Osteocyte (in vitro differentiated cells): Measurements from ENCODE around the gene PAN3. TPM values are rescaled to one million over a fixed set of nuclear protein-coding genes. Genes with fewer than 3 reads are reported as not detected.
A peak's percentile ranks its signal among the peaks of the same experiment; 100 is the strongest.

ENCODE experiments used
- DNase-seq: peaks from one replicate; pipeline ENCODE4 v3.0.0; 2021; ENCODE audit warnings: mixed read lengths; ENCODE audit not compliant: unreplicated experiment; ENCODE audit errors: extremely low spot score
- H3K27ac Mint-ChIP-seq: one replicate; pipeline ENCODE4 v1.8.0; 2021; ENCODE audit warnings: mild to moderate bottlenecking, mixed read lengths; ENCODE audit not compliant: unreplicated experiment
- H3K27me3 Mint-ChIP-seq: one replicate; pipeline ENCODE4 v1.8.0; 2021; ENCODE audit warnings: mixed read lengths; ENCODE audit not compliant: unreplicated experiment
- H3K36me3 Mint-ChIP-seq: one replicate; pipeline ENCODE4 v1.8.0; 2021; ENCODE audit warnings: mixed read lengths; ENCODE audit not compliant: unreplicated experiment
- H3K4me1 Mint-ChIP-seq: one replicate; pipeline ENCODE4 v1.8.0; 2021; ENCODE audit warnings: mixed read lengths; ENCODE audit not compliant: unreplicated experiment
- H3K4me3 Mint-ChIP-seq: one replicate; pipeline ENCODE4 v1.8.0; 2021; ENCODE audit warnings: mild to moderate bottlenecking, moderate library complexity, mixed read lengths; ENCODE audit not compliant: unreplicated experiment
- H3K9me3 Mint-ChIP-seq: one replicate; pipeline ENCODE4 v1.8.0; 2021; ENCODE audit warnings: mixed read lengths; ENCODE audit not compliant: unreplicated experiment
- total RNA-seq: library from RNA; stranded (reverse); gene quantifications from 2 replicates; pipeline ENCODE4 v1.2.1, GENCODE V29; 2021
- TF ChIP-seq, protein P1 (sequence below): fragments of 200-600 bp; sonication (generic); IDR thresholded peaks from 2 replicates; pipeline ENCODE4 v1.5.0; 2021; ENCODE audit warnings: antibody characterized with exemption, mild to moderate bottlenecking, moderate library complexity

The PAN3 gene
- total RNA-seq, 1 donor from 2014 or later: 32.7 TPM

DNA sequence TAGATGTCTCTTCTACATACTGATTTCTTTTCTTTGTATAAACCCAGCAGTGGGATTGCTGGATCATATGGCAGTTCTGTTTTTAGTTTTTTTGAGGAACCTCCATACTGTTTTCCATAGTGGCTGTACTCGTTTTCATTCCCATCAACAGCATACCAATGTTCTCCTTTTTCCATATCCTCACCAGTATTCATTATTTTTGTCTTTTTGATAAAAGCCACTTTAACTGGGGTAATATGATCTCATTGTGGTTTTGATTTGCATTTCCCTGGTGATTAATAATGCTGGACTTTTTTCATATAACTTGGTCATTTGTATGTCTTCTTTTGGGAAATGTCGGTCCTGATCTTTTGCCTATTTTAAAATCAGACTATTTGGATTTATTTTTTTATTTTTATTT, 108.5 kb downstream of the PAN3 start:
- DNase-seq: no peak

DNA sequence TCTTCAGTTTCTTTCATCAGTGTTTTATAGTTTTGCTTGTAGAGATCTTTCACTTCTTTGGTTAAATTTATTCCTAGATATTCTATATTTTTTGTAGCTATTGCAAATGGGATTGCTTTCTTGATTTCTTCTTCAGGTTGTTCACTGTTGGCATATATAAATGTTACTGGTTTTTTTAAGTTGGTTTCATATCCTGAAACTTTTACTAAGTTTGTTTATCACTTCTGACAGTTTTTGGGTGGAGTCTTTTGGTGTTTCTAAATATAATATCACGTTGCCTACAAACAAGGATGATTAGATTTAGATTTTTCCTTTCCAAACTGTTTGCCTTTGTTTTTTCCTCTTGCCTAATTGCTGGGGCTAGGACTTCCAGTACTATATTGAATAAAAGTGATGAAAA, 109.7 kb downstream of the PAN3 start:
- Mint-ChIP-seq H3K4me3 (no peak overlapping the region), H3K27ac (no peak overlapping the region)

More for the DNA sequence above, 108.5 kb downstream of the PAN3 start:
- H3K27me3 Mint-ChIP-seq: no peaks in the 10 kb centered on the region
- H3K4me3 Mint-ChIP-seq: no peak overlapping the region
- H3K36me3 Mint-ChIP-seq: peaks cover 53% of the 10 kb centered on the region
- H3K27ac Mint-ChIP-seq: no peak overlapping the region
- TF ChIP-seq, protein P1, sequence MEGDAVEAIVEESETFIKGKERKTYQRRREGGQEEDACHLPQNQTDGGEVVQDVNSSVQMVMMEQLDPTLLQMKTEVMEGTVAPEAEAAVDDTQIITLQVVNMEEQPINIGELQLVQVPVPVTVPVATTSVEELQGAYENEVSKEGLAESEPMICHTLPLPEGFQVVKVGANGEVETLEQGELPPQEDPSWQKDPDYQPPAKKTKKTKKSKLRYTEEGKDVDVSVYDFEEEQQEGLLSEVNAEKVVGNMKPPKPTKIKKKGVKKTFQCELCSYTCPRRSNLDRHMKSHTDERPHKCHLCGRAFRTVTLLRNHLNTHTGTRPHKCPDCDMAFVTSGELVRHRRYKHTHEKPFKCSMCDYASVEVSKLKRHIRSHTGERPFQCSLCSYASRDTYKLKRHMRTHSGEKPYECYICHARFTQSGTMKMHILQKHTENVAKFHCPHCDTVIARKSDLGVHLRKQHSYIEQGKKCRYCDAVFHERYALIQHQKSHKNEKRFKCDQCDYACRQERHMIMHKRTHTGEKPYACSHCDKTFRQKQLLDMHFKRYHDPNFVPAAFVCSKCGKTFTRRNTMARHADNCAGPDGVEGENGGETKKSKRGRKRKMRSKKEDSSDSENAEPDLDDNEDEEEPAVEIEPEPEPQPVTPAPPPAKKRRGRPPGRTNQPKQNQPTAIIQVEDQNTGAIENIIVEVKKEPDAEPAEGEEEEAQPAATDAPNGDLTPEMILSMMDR: no peak
- H3K4me1 Mint-ChIP-seq: no peaks in the 10 kb centered on the region
- H3K9me3 Mint-ChIP-seq: peaks cover 13% of the 10 kb centered on the region

DNA sequence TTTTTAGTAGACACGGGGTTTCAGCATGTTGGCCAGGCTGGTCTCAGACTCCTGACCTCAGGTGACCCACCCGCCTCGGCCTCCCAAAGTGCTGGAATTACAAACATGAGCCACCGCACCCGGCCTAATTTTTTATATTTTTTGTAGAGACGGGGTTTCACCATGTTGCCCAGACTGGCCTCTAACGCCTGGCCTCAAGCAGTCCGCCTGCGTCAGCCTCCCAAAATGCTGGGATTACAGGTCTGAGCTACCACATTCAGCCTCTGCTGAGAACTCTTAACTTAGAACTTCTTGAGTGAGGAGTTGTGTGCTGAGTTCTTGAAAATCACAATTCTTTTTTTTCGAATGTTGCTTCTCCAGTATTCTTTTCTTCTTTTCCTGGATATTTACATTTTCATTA, 112.2 kb downstream of the PAN3 start:
- H3K27me3 Mint-ChIP-seq: no peaks in the 10 kb centered on the region
- no peaks in the 10 kb centered on the region for H3K4me1 Mint-ChIP-seq
- TF ChIP-seq, protein P1: no peak
- no peak overlapping the region for H3K4me3 Mint-ChIP-seq
- no peak overlapping the region for H3K27ac Mint-ChIP-seq
- peaks cover 37% of the 10 kb centered on the region for H3K36me3 Mint-ChIP-seq
- H3K9me3 Mint-ChIP-seq: peaks cover 13% of the 10 kb centered on the region
- DNase-seq: no peak

More for the DNA sequence above, 109.7 kb downstream of the PAN3 start:
- DNase-seq: no peak
- Mint-ChIP-seq H3K4me1 (no peaks in the 10 kb centered on the region), H3K9me3 (peaks cover 13% of the 10 kb centered on the region), H3K36me3 (peaks cover 44% of the 10 kb centered on the region), H3K27me3 (no peaks in the 10 kb centered on the region)
- TF ChIP-seq, protein P1: no peak

DNA sequence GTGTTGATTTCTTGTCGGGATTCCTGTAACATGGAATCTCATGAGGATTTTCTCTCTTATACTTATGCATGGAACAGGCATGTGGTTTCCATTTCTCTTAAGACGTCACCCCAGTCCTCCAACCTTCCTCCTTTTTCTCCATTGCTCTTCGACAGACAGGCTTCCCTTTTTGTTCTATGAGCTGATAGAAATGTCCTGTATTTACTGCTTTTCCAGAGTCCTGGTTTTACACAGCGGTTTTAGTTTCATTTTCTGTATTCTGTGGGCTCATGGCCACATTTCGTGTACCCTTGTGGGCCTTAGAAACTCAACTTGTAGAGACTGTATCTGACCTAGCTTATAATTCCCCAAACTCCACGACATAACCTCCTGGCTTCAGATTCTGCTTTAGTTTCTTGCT, 113.1 kb downstream of the PAN3 start:
- Mint-ChIP-seq H3K27ac (peak overlapping the region; percentile 44), H3K4me3 (no peak overlapping the region), H3K9me3 (peaks cover 13% of the 10 kb centered on the region), H3K36me3 (peaks cover 40% of the 10 kb centered on the region), H3K27me3 (no peaks in the 10 kb centered on the region), H3K4me1 (no peaks in the 10 kb centered on the region)
- TF ChIP-seq, protein P1: no peak
- no peak for DNase-seq

DNA sequence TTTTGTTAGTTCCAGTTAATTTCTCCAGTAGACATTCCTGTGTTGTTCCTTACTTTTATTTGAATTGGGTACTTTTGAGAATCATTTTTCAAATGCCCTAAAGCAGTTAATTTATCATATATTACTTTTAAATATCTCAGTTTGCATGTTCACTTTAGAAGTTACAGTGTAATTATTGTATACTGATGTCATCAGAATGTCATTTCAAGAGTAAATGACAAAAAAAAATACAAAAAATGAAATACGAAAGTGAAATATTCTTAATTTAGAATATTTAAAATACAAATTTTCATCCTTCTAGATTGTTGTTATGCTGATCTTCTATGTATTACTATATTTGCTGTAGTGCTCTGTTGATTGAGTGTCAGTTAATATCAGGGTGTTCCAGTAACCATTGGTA, 114.2 kb downstream of the PAN3 start:
- Mint-ChIP-seq H3K27me3 (no peaks in the 10 kb centered on the region), H3K4me3 (no peak overlapping the region), H3K36me3 (peaks cover 43% of the 10 kb centered on the region), H3K27ac (no peak overlapping the region), H3K4me1 (no peaks in the 10 kb centered on the region), H3K9me3 (peaks cover 9% of the 10 kb centered on the region)
- DNase-seq: no peak
- TF ChIP-seq, protein P1: no peak
